PC-9 (cell line): ENCODE results near the gene ROMO1. TPM values are rescaled to one million over a fixed set of nuclear protein-coding genes. Genes with fewer than 3 reads are reported as not detected.

ENCODE experiments used
- BruUV-seq: library from RNA; stranded (reverse); fragments of 400-500 nt; replicated peaks from 2 replicates; lab custom pipeline; 2021; lab: Mats Ljungman, UMichigan
- CTCF ChIA-PET: fragments of 300-600 bp; sonication (Branson Sonifier 250); formaldehyde crosslinking; loops from one replicate; lab custom pipeline; 2022; ENCODE audit warnings: antibody characterized with exemption; lab: Charles Lee
- POLR2A ChIA-PET: fragments of 300-600 bp; sonication (Branson Sonifier 250); formaldehyde crosslinking; loops from one replicate; lab custom pipeline; 2022; ENCODE audit warnings: antibody characterized with exemption; ENCODE audit not compliant: unreplicated experiment; lab: Charles Lee
- DNase-seq, 2 experiments: peaks; one replicate each; pipeline versions ENCODE4 v3.0.0 to v3.0.0-alpha.2; 2015 to 2022; ENCODE audit warnings: mixed read lengths in 1 of 2
- H2AFZ ChIP-seq: fragments of 200-600 bp; sonication (generic); 2 replicates; pipeline ENCODE4 v1.8.1; 2017; ENCODE audit warnings: antibody characterized with exemption
- H3F3A ChIP-seq: fragments of 200-600 bp; sonication (generic); 2 replicates; pipeline ENCODE4 v1.8.1; 2017; ENCODE audit warnings: antibody characterized with exemption, mild to moderate bottlenecking, low read depth; ENCODE audit not compliant: insufficient read depth
- H3K27ac ChIP-seq: fragments of 200-600 bp; sonication (generic); 2 replicates; pipeline ENCODE4 v1.6.1; 2016; ENCODE audit warnings: mixed run types
- H3K27me3 ChIP-seq: fragments of 200-600 bp; sonication (generic); 2 replicates; pipeline ENCODE4 v1.6.1; 2016; ENCODE audit warnings: low read depth, mixed run types; ENCODE audit not compliant: insufficient read depth
- H3K36me3 ChIP-seq: fragments of 200-600 bp; sonication (generic); 2 replicates; pipeline ENCODE4 v1.6.1; 2016; ENCODE audit warnings: low read depth, mixed run types
- H3K4me1 ChIP-seq: fragments of 200-600 bp; sonication (generic); replicated peaks from 2 replicates; pipeline ENCODE4 v1.6.1; 2016; ENCODE audit warnings: mixed run types; ENCODE audit not compliant: insufficient read depth
- H3K4me2 ChIP-seq: fragments of 200-600 bp; sonication (generic); 2 replicates; pipeline ENCODE4 v1.6.1; 2017; ENCODE audit warnings: mixed run types
- H3K4me3 ChIP-seq: fragments of 200-600 bp; sonication (generic); 2 replicates; pipeline ENCODE4 v1.6.1; 2016; ENCODE audit warnings: mixed run types
- H3K79me2 ChIP-seq: fragments of 200-600 bp; sonication (generic); 2 replicates; pipeline ENCODE4 v1.6.1; 2017; ENCODE audit warnings: low read depth, mixed run types
- H3K9me2 ChIP-seq: fragments of 200-600 bp; sonication (generic); 2 replicates; pipeline ENCODE4 v1.8.1; 2017; ENCODE audit warnings: mild to moderate bottlenecking; ENCODE audit not compliant: insufficient read depth
- H3K9me3 ChIP-seq: fragments of 200-600 bp; sonication (generic); 2 replicates; pipeline ENCODE4 v1.8.1; 2016; ENCODE audit warnings: low read depth; ENCODE audit not compliant: insufficient read depth
- H4K20me1 ChIP-seq: fragments of 200-600 bp; sonication (generic); 2 replicates; pipeline ENCODE4 v1.8.1; 2017; ENCODE audit not compliant: insufficient read depth
- CTCF ChIP-seq: fragments of 200-600 bp; sonication (generic); conservative IDR thresholded peaks from 2 replicates; pipeline ENCODE4 v1.6.1; 2017; ENCODE audit warnings: mixed run types, antibody characterized with exemption, mild to moderate bottlenecking, moderate library complexity
- EZH2 ChIP-seq: fragments of 200-600 bp; sonication (generic); IDR thresholded peaks from 2 replicates; pipeline ENCODE4 v1.8.0; 2017; ENCODE audit warnings: antibody characterized with exemption, low read depth
- intact Hi-C: fragments of 100-400 bp; cut with micrococcal nuclease; formaldehyde crosslinking; loops from one replicate; pipeline ENCODE4 v1.10.0; 2022; ENCODE audit not compliant: unreplicated experiment
- total RNA-seq: library from RNA; stranded (reverse); gene quantifications from 2 replicates; pipeline ENCODE4 v1.2.3, GENCODE V29; 2021

Gene ROMO1
- total RNA-seq, 1 experiment from 2014 or later: 175 TPM

GRCh38 chr20:35731862-35732643 is 32.8 kb downstream of the ROMO1 start:
- no TSS peak for BruUV-seq
- Histone ChIP-seq H4K20me1 (peaks cover 98% of the 10 kb centered on the region), H3K9me3 (no peaks in the 10 kb centered on the region), H3K79me2 (peaks cover 97% of the 10 kb centered on the region), H3K27ac (no peak overlapping the region), H3K36me3 (peaks cover 87% of the 10 kb centered on the region), H2AFZ (no peak overlapping the region), H3F3A (peaks cover 77% of the 10 kb centered on the region), H3K4me2 (no peak overlapping the region), H3K27me3 (no peaks in the 10 kb centered on the region), H3K4me3 (no peak overlapping the region), H3K4me1 (peaks cover 22% of the 10 kb centered on the region; the same call in 1 of the 2 replicates), H3K9me2 (no peaks in the 10 kb centered on the region)
- TF ChIP-seq CTCF (no peak), EZH2 (no peak)
- intact Hi-C loops: loop anchor here (1.0 kb wide), 1 partner anchor 7 kb away; no protein-coding TSS in a partner anchor
- no peak for DNase-seq
- POLR2A ChIA-PET: interaction anchor here (0.8 kb wide), 1 partner anchor 10 kb away, joined by 4 read pairs; the partner anchor contains the start of gene RBM39
- CTCF ChIA-PET: no interaction called here

- H3F3A ChIP-seq: peaks cover 77% of the 10 kb centered on the region
- BruUV-seq: no TSS peak
- H3K79me2 ChIP-seq: peaks cover 97% of the 10 kb centered on the region
- ChIA-PET POLR2A (interaction anchor here (0.8 kb wide), 1 partner anchor 10 kb away, joined by 4 read pairs; the partner anchor contains the start of gene RBM39), CTCF (no interaction called here)
- DNase-seq: no peak
- no peaks in the 10 kb centered on the region for H3K9me3 ChIP-seq
- intact Hi-C loops: no loop called here
- no peak overlapping the region for H2AFZ ChIP-seq
- TF ChIP-seq EZH2 (no peak), CTCF (no peak)
- no peaks in the 10 kb centered on the region for H3K27me3 ChIP-seq
- H3K4me1 ChIP-seq: peaks cover 22% of the 10 kb centered on the region; the same call in 1 of the 2 replicates
- no peaks in the 10 kb centered on the region for H3K9me2 ChIP-seq
- H3K36me3 ChIP-seq: peaks cover 89% of the 10 kb centered on the region
- no peak overlapping the region for H3K4me3 ChIP-seq
- H4K20me1 ChIP-seq: peaks cover 99% of the 10 kb centered on the region
- H3K27ac ChIP-seq: no peak overlapping the region
- H3K4me2 ChIP-seq: no peak overlapping the region
Observed at GRCh38 chr20:35732644-35732982, 33.4 kb downstream of the ROMO1 start.

GRCh38 chr20:35734374-35734773 is 35.2 kb downstream of the ROMO1 start:
- Histone ChIP-seq H3K4me3 (no peak overlapping the region), H3K9me3 (no peaks in the 10 kb centered on the region), H4K20me1 (peaks cover 100% of the 10 kb centered on the region), H3K79me2 (peaks cover 100% of the 10 kb centered on the region), H3K36me3 (peaks cover 95% of the 10 kb centered on the region), H3F3A (peaks cover 83% of the 10 kb centered on the region), H3K9me2 (no peaks in the 10 kb centered on the region), H2AFZ (no peak overlapping the region), H3K27me3 (no peaks in the 10 kb centered on the region), H3K4me2 (no peak overlapping the region), H3K4me1 (peaks cover 32% of the 10 kb centered on the region), H3K27ac (no peak overlapping the region)
- BruUV-seq: no TSS peak
- TF ChIP-seq CTCF: no peak
- TF ChIP-seq EZH2: no peak
- ChIA-PET POLR2A (interaction anchor here (0.6 kb wide), 2 partner anchors 9 to 193 kb away, joined by 3 to 5 read pairs; no protein-coding TSS in a partner anchor), CTCF (no interaction called here)
- intact Hi-C loops: no loop called here
- DNase-seq: no peak
